NCI-H1092 (cell line): ENCODE measurements around the gene ZDHHC13.
"Not testable (repeated sequence)": the region's sequence is repeated elsewhere in the genome, so short reads cannot be mapped to it uniquely, and the experiment has no call there.

Source experiments
- DNase-seq: peaks from one replicate; lab custom pipeline; 2025; lab: John Stamatoyannopoulos, UW

The ZDHHC13 gene

DNA sequence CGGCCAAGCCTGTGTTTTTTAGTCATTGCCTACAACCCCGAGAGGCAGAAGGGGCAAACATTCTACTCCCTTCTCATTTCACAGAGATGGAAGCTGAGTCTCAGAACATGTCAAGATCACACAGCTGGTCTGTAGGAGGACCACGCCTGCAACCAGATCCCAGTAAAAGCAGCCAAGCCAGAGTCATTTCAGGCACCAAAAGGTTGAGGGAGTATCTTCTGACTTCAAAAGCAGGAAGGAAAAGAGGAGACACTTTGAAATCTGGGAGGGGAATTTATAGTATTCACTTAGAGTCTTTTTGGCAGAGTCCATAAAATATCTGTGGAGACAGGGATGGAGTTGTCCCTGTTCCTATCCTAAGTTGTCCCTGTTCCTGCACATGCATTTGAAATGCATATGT, 17.9 kb upstream of the ZDHHC13 start:
- DNase-seq, result no peak

DNA sequence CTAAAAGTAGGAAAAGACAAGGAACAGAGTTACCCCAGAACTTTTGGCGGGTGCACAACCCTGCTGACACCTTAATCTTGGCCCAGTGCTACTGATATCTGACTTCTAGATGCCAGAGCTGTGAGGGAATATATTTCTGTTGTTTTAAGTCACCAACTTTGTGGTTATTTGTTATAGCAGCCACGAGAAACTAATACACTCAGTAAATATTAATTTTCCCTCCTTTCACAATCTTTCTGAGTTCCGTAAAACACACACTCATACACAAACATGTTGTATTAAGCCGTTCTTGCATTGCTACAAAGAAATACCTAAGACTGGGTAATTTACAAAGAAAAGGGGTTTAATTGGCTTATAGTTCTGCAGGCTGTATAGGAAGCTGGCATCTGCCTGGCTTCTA, 16.1 kb upstream of the ZDHHC13 start:
- no peak for DNase-seq

DNA sequence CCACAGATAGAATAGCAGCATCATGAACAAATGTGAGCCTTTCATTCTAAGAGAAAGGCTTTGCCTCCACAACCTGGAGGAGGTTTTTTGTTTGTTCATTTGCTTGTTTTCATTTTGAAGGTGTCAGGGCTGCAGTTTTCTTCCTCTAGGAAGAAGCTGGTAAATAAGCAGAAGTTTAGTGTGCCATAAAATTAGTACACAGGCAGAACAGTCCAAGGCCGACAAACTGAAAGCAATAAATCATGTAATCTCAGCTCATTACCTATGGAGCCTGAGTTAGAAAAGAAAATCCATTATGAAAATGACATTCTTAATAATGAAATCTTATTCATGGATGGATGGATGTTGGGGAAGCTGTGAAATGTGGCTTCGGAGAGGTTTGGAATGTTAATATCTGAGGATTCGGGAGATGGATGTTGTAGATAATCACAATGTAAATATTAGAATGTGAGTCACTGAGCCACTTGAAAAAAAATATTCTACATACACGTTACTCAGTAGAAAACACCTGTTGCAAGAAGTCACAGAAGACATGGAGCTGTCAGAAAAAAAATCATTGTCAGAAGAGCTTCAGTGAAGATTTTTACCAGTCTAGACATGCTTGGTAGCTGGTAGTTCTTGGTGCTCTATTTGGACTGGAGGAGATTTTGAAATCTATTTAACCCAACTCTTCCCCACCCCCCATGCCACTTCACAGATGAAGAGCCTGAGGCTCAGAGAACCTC, 15.0 kb upstream of the ZDHHC13 start:
- DNase-seq, result no peak

DNA sequence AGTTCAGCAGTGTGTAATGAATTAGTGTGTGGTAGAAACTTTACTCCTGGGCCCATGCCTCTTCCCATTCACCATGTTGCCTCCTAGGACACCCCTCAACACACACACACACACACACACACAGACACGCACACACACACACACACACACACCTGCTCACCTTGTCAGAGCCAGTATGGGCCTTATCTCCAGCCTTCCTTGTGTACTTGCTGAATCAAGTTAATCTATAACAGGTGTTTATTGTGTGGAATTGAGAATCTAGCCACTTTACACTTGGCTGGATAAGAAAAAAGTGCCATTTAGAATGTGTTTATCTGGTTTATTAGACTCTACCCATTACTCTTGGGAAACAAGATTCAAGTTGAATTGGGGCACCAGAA, 14.5 kb upstream of the ZDHHC13 start:
- DNase-seq, result no peak

DNA sequence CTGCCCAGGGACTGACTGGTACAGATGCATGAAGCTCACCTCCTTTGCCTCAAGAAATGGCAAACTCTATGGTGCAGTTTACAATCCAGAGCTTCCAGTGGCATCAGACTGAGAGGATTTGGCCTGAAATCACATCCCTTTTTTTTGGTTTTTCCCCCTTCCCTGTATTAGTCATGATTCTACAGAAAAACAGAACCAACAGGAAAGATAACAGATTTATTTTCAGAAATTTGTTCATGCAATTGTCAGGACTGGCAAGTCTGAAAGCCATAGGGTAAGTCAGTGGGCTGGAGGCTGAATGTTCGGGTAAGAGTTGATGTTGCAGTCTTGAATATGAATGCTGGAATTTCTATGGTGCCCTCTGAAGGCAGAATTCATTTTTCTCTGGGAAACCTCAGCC, 12.0 kb upstream of the ZDHHC13 start:
- DNase-seq, result no peak

DNA sequence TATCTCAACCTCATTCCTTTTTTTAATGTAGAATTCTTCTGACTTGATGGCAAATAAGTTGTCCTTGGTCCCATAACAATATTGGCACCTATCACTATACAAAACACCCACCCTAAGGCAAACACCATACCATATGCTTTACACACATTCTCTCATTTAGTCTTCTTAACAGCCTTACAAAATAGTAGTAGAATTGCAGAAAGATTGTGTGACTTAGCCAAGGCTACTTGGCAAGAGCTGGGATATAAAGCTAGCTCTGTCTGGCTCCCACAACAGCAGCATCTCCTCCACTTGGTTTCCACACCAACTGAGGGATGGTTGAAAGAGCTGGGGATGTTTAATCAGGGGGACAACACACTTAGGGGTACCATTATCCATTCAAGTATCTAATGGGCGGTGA, 9.8 kb upstream of the ZDHHC13 start:
- no peak for DNase-seq

DNA sequence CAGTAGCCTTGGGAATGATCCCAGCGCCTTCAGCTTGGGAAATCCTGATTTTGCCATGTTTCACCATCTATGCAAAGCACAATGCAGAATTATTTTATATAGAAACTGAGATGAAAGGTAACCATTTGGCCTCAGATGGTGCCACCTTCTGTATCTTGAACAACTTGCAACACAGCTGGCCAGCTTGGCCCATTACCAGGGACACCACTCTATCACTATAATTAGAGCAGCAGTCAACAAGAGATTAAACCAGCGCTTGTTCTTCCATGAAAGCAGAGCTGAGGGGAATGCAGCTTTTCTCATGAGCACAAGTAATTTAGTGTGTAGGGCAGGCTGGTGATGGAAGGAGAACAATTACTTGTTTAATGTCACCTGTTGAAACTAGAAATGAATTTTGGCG, 6.7 kb upstream of the ZDHHC13 start:
- DNase-seq, result peak; percentile 57

DNA sequence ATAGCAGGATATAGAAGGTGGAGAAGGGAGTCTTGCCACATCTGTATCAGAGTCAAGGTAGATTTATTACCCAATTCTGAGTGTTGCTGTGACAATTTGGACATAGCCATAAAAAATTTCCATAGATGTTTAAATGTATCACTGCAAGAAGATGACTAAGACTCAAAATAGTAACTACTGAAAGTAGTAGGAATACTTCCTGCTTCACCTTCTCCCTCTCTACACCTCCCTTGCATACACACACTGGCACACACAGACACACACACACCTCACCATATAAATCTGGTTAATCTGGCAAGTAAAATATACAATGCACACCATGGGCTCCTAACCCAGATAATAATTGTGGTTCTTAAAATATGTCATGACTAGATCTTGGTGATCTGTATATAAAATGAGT, 5.2 kb upstream of the ZDHHC13 start:
- no peak for DNase-seq

DNA sequence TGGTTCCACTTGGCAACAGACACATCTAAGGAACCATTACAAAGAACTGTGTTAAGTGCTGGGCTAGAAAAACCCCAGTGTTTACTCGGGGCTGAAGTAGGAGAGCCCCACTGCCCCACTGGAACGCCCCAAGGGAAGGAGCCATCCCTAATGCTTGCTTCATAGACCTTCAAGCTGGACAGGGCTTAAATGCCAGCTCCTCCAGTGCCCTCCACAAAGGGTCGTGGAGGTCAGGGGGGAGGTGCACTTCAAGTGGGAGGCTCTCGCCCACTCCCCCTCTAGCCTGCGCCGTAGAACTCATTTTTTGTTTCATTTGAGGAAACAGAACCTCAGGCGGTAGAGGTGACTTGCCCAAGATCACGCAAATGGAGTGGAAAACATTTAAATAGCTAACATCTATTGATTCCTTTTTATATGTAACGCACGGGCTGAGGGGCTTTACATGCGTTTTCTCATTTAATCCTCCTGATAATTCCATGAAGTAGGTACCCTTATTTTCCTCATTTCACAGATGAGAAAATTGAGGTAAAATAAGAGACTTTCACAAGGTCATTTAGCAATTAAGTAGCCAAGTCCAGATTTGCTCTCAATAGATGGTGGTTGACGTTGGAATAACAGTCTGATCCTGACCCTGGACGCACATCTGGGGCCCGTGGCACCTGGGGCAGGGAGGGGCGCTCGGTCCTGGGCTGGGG, 545 bp upstream of the ZDHHC13 start:
- no peak for DNase-seq

DNA sequence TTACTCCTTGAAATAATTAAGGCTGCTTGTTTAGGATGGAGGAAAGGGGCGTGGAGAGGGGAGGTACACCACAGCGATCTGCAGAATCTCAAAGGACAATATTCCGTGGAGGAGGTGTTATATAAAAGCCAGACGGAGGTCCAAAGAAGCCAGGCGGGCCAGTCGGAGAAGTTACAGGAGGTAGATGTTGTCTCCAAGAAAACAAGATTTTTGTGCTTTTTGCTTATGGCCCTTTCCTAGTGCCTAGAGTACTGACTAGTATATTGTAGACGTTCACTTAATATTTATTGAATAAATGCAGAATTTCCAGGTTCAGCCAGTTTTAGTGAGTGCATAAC, 761 bp downstream of the ZDHHC13 start:
- no peak for DNase-seq

DNA sequence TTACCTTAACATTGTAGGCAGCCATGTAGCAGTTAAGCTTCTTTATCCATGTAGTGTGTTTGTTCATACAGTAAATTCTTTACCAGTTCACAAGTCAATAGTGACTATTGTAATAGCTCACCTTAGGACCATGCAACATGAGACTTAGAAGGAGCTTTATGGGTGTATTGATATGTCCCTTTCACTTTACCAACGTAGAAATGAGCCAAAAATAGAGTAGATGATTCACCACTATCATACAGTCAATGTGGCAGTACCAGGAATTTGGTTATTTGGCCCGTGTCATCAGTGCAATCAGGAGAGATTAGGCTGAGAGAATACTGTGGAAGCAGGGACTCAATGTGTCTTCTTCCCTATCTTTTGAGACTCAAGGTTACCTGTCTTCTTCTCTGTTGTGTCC, 4.7 kb downstream of the ZDHHC13 start:
- no peak for DNase-seq

DNA sequence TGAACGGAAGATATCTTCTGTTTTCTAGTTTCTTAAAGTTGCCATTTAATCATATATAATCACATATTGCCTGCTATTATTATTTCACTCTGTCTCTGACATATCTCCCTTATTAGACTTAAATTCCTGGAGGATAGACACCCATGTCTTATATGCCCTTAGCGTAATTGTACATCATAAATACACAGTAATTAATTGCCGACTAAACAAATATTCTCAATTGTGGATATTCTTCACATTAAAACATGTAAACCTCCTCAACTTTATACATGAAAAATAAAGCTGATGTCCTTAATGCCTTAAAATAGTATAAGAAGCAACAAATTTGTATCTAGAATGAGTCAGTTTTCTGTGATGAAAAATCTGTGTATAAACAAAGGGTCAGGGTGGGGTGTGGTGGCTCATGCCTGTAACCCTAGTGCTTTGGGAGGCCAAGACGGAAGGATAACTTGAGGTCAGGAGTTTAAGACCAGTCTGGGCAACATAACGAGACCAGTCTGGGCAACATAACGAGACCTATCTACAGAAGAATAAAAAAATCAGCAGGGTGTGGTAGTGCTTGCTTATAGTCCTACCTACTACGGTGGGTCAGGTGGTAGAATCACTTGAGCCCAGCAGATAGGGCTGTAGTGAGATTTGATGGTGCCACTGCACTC, 6.1 kb downstream of the ZDHHC13 start:
- no peak for DNase-seq

DNA sequence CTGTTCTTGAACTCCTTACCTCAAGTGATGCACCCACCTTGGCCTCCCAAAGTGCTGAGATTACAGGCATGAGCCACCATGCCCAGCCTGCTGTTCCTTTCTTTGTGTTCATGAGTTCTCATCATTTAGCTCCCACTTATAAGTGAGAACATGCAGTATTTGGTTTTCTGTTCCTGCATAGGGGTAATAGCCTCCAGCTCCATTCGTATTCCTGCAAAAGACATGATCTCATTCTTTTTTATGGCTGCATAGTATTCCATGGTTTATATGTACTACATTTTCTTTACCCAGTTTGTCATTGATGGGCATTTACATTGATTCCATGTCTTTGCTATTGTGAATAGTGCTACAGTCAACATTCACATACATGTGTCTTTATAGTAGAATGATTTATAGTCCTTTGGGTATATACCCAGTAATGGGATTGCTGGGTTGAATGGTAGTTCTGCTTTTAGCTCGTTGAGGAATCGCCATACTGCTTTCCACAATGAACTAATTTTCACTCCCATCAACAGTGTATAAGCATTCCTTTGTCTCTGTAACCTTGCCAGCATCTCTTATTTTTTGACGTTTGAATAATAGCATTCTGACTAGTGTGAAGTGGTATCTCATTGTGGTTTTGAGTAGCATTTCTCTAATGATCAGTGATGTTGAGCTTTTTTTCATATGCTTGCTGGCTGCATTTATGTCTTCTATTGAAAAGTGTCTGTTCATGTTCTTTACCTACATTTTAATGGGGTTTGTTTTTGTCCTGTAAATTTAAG, 9.8 kb downstream of the ZDHHC13 start:
- DNase-seq, result not testable (repeated sequence)

DNA sequence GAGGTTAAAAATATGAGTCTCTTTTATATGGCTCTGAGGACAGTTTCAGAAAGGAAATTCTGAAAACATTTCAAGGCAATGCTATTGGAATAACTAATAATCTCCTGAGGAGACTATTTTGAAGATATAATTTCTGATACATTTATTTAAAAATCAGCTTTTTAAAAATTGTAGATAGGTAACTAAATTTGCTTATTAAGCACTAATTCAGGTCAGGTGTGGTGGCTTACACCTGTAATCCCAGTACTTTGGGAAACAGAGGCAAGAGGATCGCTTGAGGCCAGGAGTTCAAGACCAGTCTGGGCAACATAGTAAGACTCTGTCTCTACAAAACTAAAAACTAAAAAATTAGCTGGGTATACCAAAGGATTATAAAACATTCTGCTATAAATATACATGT, 17.0 kb downstream of the ZDHHC13 start:
- no peak for DNase-seq

DNA sequence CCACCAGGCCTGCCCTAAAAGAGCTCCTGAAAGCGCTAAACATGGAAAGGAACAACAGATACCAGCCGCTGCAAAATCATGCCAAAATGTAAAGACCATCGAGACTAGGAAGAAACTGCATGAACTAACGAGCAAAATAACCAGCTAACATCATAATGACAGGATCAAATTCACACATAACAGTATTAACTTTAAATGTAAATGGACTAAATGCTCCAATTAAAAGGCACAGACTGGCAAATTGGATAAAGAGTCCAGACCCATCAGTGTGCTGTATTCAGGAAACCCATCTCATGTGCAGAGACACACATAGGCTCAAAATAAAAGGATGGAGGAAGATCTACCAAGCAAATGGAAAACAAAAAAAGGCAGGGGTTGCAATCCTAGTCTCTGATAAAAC, 19.9 kb downstream of the ZDHHC13 start:
- DNase-seq, result not testable (repeated sequence)

DNA sequence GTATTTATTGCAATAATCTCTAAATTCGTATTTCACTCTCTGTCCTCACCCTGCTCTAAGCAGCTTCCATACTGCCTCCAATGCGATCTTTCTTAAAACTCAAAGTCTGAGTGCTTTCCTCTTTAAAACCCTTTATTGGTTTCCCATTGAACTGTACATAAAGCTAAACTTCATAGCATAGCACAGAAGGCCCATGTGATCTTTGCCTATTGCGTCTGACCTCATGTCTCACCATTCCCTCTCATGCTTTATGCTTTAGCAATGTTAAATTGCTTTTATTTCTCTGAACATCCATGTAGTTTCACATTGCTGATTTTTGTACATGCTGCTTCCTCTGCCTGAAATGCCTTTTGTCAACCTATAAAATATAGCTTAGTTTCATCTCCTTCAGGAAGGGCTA, 28.4 kb downstream of the ZDHHC13 start:
- no peak for DNase-seq

DNA sequence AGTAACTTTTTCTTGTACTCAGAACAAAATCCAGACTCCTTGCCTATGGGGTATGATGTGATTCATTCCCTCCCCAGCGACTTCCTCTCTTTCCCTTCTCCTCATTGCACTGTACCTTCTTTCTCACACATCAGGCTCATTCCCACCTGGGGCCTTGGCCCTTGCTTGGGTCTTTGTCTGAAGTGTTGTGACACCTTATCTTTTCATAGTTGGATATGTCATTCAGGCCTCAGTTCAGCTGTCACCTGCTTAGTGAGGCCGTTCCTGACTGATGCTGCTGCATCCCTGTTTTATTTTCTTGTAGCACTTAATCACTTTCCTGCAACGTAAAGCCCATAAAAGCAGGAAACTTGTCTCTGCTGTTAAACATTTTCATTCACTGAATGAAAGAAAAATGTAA, 39.9 kb downstream of the ZDHHC13 start:
- DNase-seq, result no peak

DNA sequence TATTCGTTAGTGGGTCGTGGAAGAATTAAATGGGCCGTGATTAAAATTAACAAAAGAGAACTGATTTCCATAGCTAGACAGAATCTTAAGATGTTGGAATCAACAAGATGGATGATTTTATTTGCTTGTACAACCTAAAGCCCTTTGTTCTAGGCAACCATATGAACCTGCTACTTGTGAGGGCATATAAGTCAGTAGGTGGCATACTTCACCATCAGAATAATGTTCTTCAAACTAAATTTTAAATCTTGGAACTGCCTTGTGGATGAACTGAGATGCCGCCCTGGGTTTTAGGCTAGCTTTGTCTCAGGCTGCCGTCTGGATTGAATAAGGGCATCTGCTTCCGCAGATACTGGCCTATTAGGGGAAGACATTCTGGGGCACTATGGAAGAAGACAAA, 43.9 kb downstream of the ZDHHC13 start:
- DNase-seq, result no peak

DNA sequence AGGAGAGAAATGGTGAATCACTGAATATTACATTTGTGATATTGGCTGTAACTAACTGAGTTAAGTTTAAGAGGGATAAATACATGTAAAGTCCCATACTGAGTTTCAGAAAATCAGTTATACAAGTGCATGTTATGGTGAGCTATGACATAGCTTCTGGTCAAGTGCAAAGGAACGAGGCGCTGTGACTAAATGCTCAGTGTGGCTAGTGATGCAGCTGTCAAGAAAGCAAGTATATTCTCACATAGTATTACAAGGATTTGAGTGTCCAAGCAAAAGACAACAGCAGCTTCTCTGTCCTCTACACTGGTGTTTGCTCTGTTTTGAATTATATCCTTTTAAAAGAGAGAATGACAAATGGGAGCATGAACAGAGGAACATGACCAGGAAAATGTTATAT, 44.7 kb downstream of the ZDHHC13 start:
- DNase-seq, result no peak

DNA sequence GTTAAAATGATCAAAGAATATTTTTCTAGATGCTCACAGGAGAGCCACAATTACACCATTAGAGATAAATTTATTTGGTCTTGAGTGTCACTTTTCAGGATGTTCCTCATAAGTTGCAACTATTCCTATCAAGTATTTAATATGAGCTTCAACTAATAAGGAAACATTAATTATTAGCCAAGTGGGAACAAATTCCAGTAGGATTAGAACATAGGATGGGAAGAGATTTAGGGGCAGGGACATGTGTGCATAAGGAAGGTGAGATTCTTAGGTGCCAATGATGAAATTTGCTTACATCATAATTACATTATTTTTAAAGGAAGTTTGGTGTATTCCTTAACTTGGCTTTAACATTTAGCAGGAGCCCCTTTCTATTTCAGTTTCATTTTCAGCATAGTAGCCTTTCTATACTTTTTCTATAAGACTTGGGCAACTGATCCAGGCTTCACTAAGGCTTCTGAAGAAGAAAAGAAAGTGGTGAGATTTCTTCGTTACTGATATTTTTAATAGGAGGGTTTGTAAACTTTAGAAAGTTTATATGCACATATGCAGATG, 46.1 kb downstream of the ZDHHC13 start:
- no peak for DNase-seq

DNA sequence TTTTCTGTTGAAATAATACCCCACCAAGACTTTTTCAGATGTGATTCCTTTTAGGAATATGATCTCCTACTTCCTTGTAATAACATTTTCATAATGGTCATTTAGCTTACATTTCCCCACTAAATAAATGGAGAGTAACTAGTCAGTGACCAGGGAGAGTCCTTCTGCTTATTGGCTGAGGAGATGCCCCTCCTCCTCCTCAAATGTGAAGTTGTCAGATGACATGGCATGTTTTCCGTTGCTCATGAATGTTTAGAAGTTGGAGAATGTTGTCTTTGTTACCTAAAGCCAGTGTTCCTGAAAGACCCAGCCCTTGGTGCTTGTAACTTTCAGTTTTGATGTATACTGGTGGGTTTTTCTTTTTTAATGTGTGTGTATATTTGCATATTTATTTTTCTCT, 46.6 kb downstream of the ZDHHC13 start:
- no peak for DNase-seq

DNA sequence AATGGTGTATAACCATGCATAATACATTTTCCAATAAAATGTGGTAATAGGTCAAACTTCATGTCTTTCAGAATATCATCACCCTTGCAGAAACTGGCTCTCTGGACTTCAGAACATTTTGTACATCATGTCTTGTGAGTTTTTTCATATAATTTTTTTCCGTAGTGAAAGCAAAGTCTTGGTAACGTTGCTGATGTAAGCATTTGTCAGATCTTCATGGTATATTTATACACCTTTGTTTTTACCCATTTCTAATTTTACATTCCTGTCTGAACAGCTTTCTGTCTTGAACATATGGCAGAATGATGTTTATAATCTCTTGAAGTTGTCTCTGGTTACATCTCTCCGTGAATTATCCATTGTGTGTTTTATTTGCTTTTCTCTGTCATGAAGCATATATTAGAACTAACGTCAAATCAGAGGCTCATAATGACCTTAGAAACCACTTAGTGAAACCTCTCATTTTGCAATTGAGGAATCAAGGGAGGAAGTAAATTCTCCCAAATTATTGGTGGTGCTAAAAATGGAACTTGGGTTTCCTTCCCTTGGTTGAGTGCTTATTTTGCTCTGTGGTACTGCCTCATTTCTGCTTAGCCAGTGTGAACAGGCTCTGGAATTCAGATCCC, 47.4 kb downstream of the ZDHHC13 start:
- peak; percentile 76 for DNase-seq
